ENCODE measurements around the gene YTHDF2.

- TF ChIP-seq CTCF (IDR thresholded peaks at IDR 0.05) (no peak), POLR2A (IDR thresholded peaks at IDR 0.05) (no peak)
Observed at GRCh38 chr1:28759257-28759656, 22.5 kb downstream of the YTHDF2 start.
